WTC11 (cell line): ENCODE results near the gene RBFA. TPM values are rescaled to one million over a fixed set of nuclear protein-coding genes. Genes with fewer than 3 reads are reported as not detected.

Source experiments
- ATAC-seq: fragments of 200-7000 bp; cut with Tn5 transposase; 2 replicates; pipeline ENCODE4 v1.10.0; 2021; ENCODE audit warnings: mild to moderate bottlenecking, moderate library complexity
- CTCF ChIA-PET: fragments of 300-600 bp; sonication (Branson Sonifier 250); formaldehyde crosslinking; loops from one replicate; lab custom pipeline; 2021; ENCODE audit warnings: antibody characterized with exemption; lab: Charles Lee
- POLR2A ChIA-PET: fragments of 350-600 bp; sonication (Branson Sonifier 250); formaldehyde crosslinking; loops from one replicate; lab custom pipeline; 2021; ENCODE audit warnings: antibody characterized with exemption; lab: Charles Lee
- DNase-seq: peaks from one replicate; pipeline ENCODE4 v3.0.0; 2021; ENCODE audit warnings: low spot score
- H3K27ac Mint-ChIP-seq: 2 replicates; pipeline ENCODE4 v1.8.0; 2021; ENCODE audit warnings: mixed read lengths
- H3K27me3 Mint-ChIP-seq: 2 replicates; pipeline ENCODE4 v1.8.0; 2021; ENCODE audit warnings: low read depth, mild to moderate bottlenecking, moderate library complexity, mixed read lengths
- H3K36me3 Mint-ChIP-seq: 2 replicates; pipeline ENCODE4 v1.8.0; 2021; ENCODE audit warnings: mixed read lengths
- H3K4me1 Mint-ChIP-seq: 2 replicates; pipeline ENCODE4 v1.8.0; 2022; ENCODE audit warnings: mixed read lengths
- H3K4me3 Mint-ChIP-seq: 2 replicates; pipeline ENCODE4 v1.8.0; 2021; ENCODE audit warnings: mild to moderate bottlenecking, moderate library complexity, mixed read lengths
- H3K9me3 Mint-ChIP-seq: 2 replicates; pipeline ENCODE4 v1.8.0; 2021; ENCODE audit warnings: mixed read lengths
- AR ChIP-seq: fragments of 250-450 bp; sonication (Bioruptor Pico); IDR thresholded peaks from 2 replicates; pipeline ENCODE4 v1.9.0; 2021; ENCODE audit warnings: mild to moderate bottlenecking
- ATF3 ChIP-seq: sonication (generic); formaldehyde crosslinking; conservative IDR thresholded peaks from 2 replicates; pipeline ENCODE4 v1.8.1; 2022; ENCODE audit warnings: mild to moderate bottlenecking, missing genetic modification reagents
- CBFB ChIP-seq: sonication (generic); formaldehyde crosslinking; IDR thresholded peaks from 2 replicates; pipeline ENCODE4 v1.8.1; 2022; ENCODE audit warnings: mild to moderate bottlenecking, low read depth, missing genetic modification reagents
- ERG ChIP-seq: fragments of 250-450 bp; sonication (Bioruptor Pico); IDR thresholded peaks from 2 replicates; pipeline ENCODE4 v1.8.0; 2021; ENCODE audit warnings: mild to moderate bottlenecking
- FOXJ3 ChIP-seq: sonication (generic); formaldehyde crosslinking; IDR thresholded peaks from 2 replicates; pipeline ENCODE4 v1.9.0; 2021; ENCODE audit warnings: missing genetic modification reagents, mild to moderate bottlenecking, borderline replicate concordance
- FOXK1 ChIP-seq: sonication (generic); formaldehyde crosslinking; IDR thresholded peaks from 2 replicates; pipeline ENCODE4 v1.8.0; 2022; ENCODE audit warnings: mild to moderate bottlenecking, moderate library complexity, missing genetic modification reagents
- MYBL2 ChIP-seq: sonication (generic); formaldehyde crosslinking; IDR thresholded peaks from 2 replicates; pipeline ENCODE4 v1.8.1; 2023; ENCODE audit warnings: mild to moderate bottlenecking, moderate library complexity, missing genetic modification reagents
- NR3C1 ChIP-seq: sonication (generic); formaldehyde crosslinking; conservative IDR thresholded peaks from 2 replicates; pipeline ENCODE4 v1.8.1; 2023; ENCODE audit warnings: low read depth, mild to moderate bottlenecking, missing genetic modification reagents
- PREB ChIP-seq: sonication (generic); formaldehyde crosslinking; IDR thresholded peaks from 2 replicates; pipeline ENCODE4 v1.8.1; 2022; ENCODE audit warnings: mild to moderate bottlenecking, missing genetic modification reagents, moderate library complexity, borderline replicate concordance
- RORB ChIP-seq: fragments of 250-450 bp; sonication (Bioruptor Pico); IDR thresholded peaks from 2 replicates; pipeline ENCODE4 v1.9.0; 2021; ENCODE audit warnings: mild to moderate bottlenecking
- ZNF317 ChIP-seq: sonication (generic); formaldehyde crosslinking; IDR thresholded peaks from 2 replicates; pipeline ENCODE4 v1.8.1; 2023; ENCODE audit warnings: low read depth, mild to moderate bottlenecking, moderate library complexity, missing genetic modification reagents, borderline replicate concordance
- ZNF532 ChIP-seq: fragments of 250-450 bp; sonication (Bioruptor Pico); IDR thresholded peaks from 2 replicates; pipeline ENCODE4 v1.9.0; 2021; ENCODE audit warnings: mild to moderate bottlenecking, borderline replicate concordance
- total RNA-seq: library from RNA; stranded (reverse); gene quantifications from 3 replicates; pipeline ENCODE4 v1.2.3, GENCODE V29; 2021

The RBFA gene
- total RNA-seq, 1 experiment from 2014 or later: 37.1 TPM

- H3K4me3 Mint-ChIP-seq: no peak overlapping the region
Measured at GRCh38 chr18:80037869-80038630, 3.8 kb downstream of the RBFA start.

More at GRCh38 chr18:80037869-80038630, 3.8 kb downstream of the RBFA start:
- ATAC-seq (no peak), DNase-seq (no peak)
- TF ChIP-seq NR3C1 (CRISPR knock-in tag): no peak
- no peak for TF ChIP-seq FOXK1 (CRISPR knock-in tag)
- no peak for TF ChIP-seq AR
- TF ChIP-seq ATF3 (CRISPR knock-in tag): no peak
- no peak for TF ChIP-seq PREB (CRISPR knock-in tag)
- no peak for TF ChIP-seq FOXJ3 (CRISPR knock-in tag)
- TF ChIP-seq RORB (CRISPR knock-in tag): no peak
- TF ChIP-seq ERG (CRISPR knock-in tag): no peak
- TF ChIP-seq ZNF532 (CRISPR knock-in tag): no peak
- TF ChIP-seq CBFB (CRISPR knock-in tag): no peak
- TF ChIP-seq ZNF317: no peak
- TF ChIP-seq MYBL2 (CRISPR knock-in tag): no peak
- H3K27me3 Mint-ChIP-seq: peaks cover 3% of the 10 kb centered on the region
- POLR2A ChIA-PET: no interaction called here
- H3K27ac Mint-ChIP-seq: peak overlapping the region; percentile 47; the same call in 1 of the 2 replicates
- H3K9me3 Mint-ChIP-seq: no peaks in the 10 kb centered on the region
- peaks cover 23% of the 10 kb centered on the region for H3K4me1 Mint-ChIP-seq
- CTCF ChIA-PET: no interaction called here
- H3K36me3 Mint-ChIP-seq: peaks cover 32% of the 10 kb centered on the region
